Testis (tissue), 3 donors: ENCODE data around the gene IAPP. TPM values are rescaled to one million over a fixed set of nuclear protein-coding genes. Genes with fewer than 3 reads are reported as not detected.
"Not testable (repeated sequence)": the region's sequence is repeated elsewhere in the genome, so short reads cannot be mapped to it uniquely, and the experiment has no call there.

Experiments
- DNase-seq: peaks from one replicate; pipeline ENCODE4 v3.0.0-alpha.2; 2019
- H3K27ac ChIP-seq, 2 donors: fragments of 200-600 bp; sonication (generic); one replicate each; pipeline ENCODE4 v1.5.1; 2019
- H3K27me3 ChIP-seq: fragments of 200-600 bp; sonication (generic); one replicate; pipeline ENCODE4 v1.5.1; 2019
- H3K36me3 ChIP-seq: fragments of 200-600 bp; sonication (generic); one replicate; pipeline ENCODE4 v1.5.1; 2017; ENCODE audit warnings: low read depth; ENCODE audit errors: missing control alignments
- H3K4me1 ChIP-seq: fragments of 200-600 bp; sonication (generic); one replicate; pipeline ENCODE4 v1.5.1; 2019
- H3K4me3 ChIP-seq, 2 donors: fragments of 200-600 bp; sonication (generic); one replicate each; pipeline ENCODE4 v1.5.1; 2017 to 2019
- H3K9me3 ChIP-seq: fragments of 200-600 bp; sonication (generic); one replicate; pipeline ENCODE4 v1.5.1; 2017
- CTCF ChIP-seq, 3 experiments: fragments of 450-650 bp in 2 of 3; fragments of 200-600 bp in 1 of 3; sonication (generic) in 1 of 3; IDR thresholded peaks; one replicate each; pipeline ENCODE4 v1.5.1; 2016 to 2019; ENCODE audit warnings: antibody characterized with exemption in 3 of 3, mild to moderate bottlenecking in 2 of 3, moderate library complexity in 1 of 3
- POLR2A ChIP-seq: fragments of 450-650 bp; IDR thresholded peaks from one replicate; pipeline ENCODE4 v1.6.1; 2017; ENCODE audit warnings: antibody characterized with exemption, mild to moderate bottlenecking, moderate library complexity
- WGBS, 2 donors: methylation state at CpG; one replicate each; pipeline ENCODE4 v1.1.5; 2018; 5-methylcytosine and 5-hydroxymethylcytosine counted together
- intact Hi-C: fragments of 100-400 bp; cut with DNase I; formaldehyde crosslinking; loops from one replicate; pipeline ENCODE4 v1.15.1; 2023; ENCODE audit warnings: low total_unique reads
- polyA plus RNA-seq: library from polyadenylated mRNA; stranded (reverse); fragments of 350-450 nt; fragmentation: Illumina TruSeq; extraction: RNeasy Lipid Tissue Mini Kit (QIAGEN cat#74804); gene quantifications from one replicate; pipeline ENCODE4 v1.2.3, GENCODE V29; 2014; ENCODE audit warnings: low read depth, low replicate concordance; ENCODE audit not compliant: insufficient read depth
- total RNA-seq, 2 donors: library from RNA; depleted of rRNA; stranded (reverse); fragments of >200 nt; gene quantifications; one replicate each; pipeline ENCODE4 v1.2.3, GENCODE V29; 2016

The IAPP gene
- total and polyA plus RNA-seq, 3 donors from 2014 or later = 5.7 TPM; not detected in 2

GRCh38 chr12:21350975-21351374 lies 21.7 kb upstream of the IAPP start:
- no peaks in the 10 kb centered on the region for H3K9me3 ChIP-seq
- 63 to 83% methylated on average over 1 of the region's 1 CpG for WGBS, 2 donors
- no peaks in the 10 kb centered on the region for H3K36me3 ChIP-seq
- H3K27me3 ChIP-seq = no peaks in the 10 kb centered on the region
- no peak for TF ChIP-seq CTCF (IDR thresholded peaks at IDR 0.05)
- no peak for TF ChIP-seq POLR2A
- DNase-seq = no peak
- intact Hi-C loops = no loop called here
- H3K4me1 ChIP-seq = no peaks in the 10 kb centered on the region
- no peak overlapping the region for H3K4me3 ChIP-seq
- no peak overlapping the region for H3K27ac ChIP-seq

- Histone ChIP-seq H3K4me1 (no peaks in the 10 kb centered on the region), H3K27me3 (no peaks in the 10 kb centered on the region), H3K27ac (no peak overlapping the region), H3K9me3 (no peaks in the 10 kb centered on the region), H3K4me3 (no peak overlapping the region), H3K36me3 (no peaks in the 10 kb centered on the region)
- TF ChIP-seq POLR2A (no peak), CTCF (IDR thresholded peaks at IDR 0.05) (no peak)
- DNase-seq = no peak
- 28 to 44% methylated on average over 1 of the region's 1 CpG for WGBS, 2 donors
- intact Hi-C loops = no loop called here
Observed at GRCh38 chr12:21353487-21353886, 19.2 kb upstream of the IAPP start.

GRCh38 chr12:21353948-21354347 lies 18.8 kb upstream of the IAPP start:
- H3K9me3 ChIP-seq = no peaks in the 10 kb centered on the region
- WGBS, 2 donors = 86% methylated on average over 4 of the region's 4 CpGs
- no peak overlapping the region for H3K4me3 ChIP-seq
- no peaks in the 10 kb centered on the region for H3K36me3 ChIP-seq
- H3K27me3 ChIP-seq = no peaks in the 10 kb centered on the region
- intact Hi-C loops = no loop called here
- H3K4me1 ChIP-seq = no peaks in the 10 kb centered on the region
- no peak for DNase-seq
- no peak overlapping the region for H3K27ac ChIP-seq
- no peak for TF ChIP-seq POLR2A
- no peak for TF ChIP-seq CTCF (IDR thresholded peaks at IDR 0.05)

GRCh38 chr12:21354641-21355040 lies 18.1 kb upstream of the IAPP start:
- WGBS, 2 donors = 84 to 100% methylated on average over 1 of the region's 1 CpG
- H3K36me3 ChIP-seq = no peaks in the 10 kb centered on the region
- intact Hi-C loops = no loop called here
- TF ChIP-seq CTCF (IDR thresholded peaks at IDR 0.05) (no peak), POLR2A (no peak)
- H3K4me3 ChIP-seq = no peak overlapping the region
- H3K27ac ChIP-seq = no peak overlapping the region
- no peak for DNase-seq
- H3K9me3 ChIP-seq = no peaks in the 10 kb centered on the region
- H3K27me3 ChIP-seq = no peaks in the 10 kb centered on the region
- no peaks in the 10 kb centered on the region for H3K4me1 ChIP-seq

GRCh38 chr12:21360632-21361031 lies 12.1 kb upstream of the IAPP start:
- H3K36me3 ChIP-seq, H3K27ac ChIP-seq, H3K4me3 ChIP-seq, H3K27me3 ChIP-seq, H3K9me3 ChIP-seq, intact Hi-C loops, H3K4me1 ChIP-seq, DNase-seq: not testable (repeated sequence)
- 77 to 93% methylated on average over 6 to 10 of the region's 10 CpGs for WGBS, 2 donors
